ENCODE measurements around the gene MECP2.

DNA sequence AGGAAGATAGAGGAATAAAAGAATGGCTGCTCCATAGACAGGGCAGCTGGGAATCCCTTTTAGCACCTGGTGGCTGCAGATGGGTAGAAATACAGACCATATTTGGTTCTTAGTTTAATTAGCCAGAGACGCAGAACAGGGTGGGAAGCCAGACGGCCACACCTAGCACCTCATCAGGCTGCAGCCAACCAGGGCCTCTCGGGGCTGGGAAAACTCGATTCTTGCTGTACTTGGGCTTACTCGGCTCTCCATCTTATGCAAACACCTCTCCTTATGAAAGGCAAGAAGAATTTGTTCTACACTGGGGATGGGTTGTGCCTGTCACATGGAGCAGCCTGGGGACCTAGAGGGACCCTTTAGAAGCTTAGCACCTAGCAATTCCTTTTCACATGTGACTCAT lies 97.5 kb downstream of the MECP2 start:
- TF ChIP-seq, protein P1, sequence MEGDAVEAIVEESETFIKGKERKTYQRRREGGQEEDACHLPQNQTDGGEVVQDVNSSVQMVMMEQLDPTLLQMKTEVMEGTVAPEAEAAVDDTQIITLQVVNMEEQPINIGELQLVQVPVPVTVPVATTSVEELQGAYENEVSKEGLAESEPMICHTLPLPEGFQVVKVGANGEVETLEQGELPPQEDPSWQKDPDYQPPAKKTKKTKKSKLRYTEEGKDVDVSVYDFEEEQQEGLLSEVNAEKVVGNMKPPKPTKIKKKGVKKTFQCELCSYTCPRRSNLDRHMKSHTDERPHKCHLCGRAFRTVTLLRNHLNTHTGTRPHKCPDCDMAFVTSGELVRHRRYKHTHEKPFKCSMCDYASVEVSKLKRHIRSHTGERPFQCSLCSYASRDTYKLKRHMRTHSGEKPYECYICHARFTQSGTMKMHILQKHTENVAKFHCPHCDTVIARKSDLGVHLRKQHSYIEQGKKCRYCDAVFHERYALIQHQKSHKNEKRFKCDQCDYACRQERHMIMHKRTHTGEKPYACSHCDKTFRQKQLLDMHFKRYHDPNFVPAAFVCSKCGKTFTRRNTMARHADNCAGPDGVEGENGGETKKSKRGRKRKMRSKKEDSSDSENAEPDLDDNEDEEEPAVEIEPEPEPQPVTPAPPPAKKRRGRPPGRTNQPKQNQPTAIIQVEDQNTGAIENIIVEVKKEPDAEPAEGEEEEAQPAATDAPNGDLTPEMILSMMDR (conservative IDR thresholded peaks at IDR 0.05; ENCODE audit: low read length), result no peak
- no peak for TF ChIP-seq EZH2phosphoT487 (IDR thresholded peaks at IDR 0.05; ENCODE audit: borderline replicate concordance)
